Peyer's patch (tissue), 4 donors: ENCODE data around the gene MUC2.

Experiments used
- POLR2A ChIP-seq, 2 donors: fragments of 450-650 bp; IDR thresholded peaks; one replicate each; pipeline ENCODE4 v1.5.1; 2017; ENCODE audit warnings: antibody characterized with exemption in 2 of 2, mild to moderate bottlenecking in 2 of 2, moderate library complexity in 2 of 2
- TF ChIP-seq, protein P1 (sequence below), 6 experiments: fragments of 450-650 bp in 4 of 6; fragments of 200-600 bp in 2 of 6; sonication (generic) in 1 of 6; IDR thresholded peaks; one replicate each; pipeline ENCODE4 v1.5.1; 2017 to 2019; ENCODE audit warnings: antibody characterized with exemption in 6 of 6, mild to moderate bottlenecking in 3 of 6, moderate library complexity in 1 of 6

DNA sequence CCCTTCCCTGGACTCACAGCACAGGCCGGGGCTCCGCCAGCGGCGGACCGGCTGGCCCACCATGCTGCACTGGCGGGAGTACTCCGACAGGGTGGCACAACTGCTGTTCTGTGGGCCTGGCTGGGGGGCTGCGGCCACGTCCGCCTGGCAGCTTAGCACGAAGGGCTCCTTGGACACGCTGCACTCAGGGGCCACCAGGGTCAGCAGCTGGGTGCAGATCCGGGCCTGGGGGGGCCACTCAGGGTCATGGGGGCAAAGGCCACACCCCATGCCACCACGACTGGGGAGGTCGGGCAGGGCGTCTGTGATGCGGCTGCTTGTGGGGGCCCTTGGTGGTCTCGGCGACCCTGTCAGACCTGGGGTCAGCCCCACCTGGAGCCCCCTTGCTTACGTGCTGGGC is 44.1 kb upstream of the MUC2 start:
- TF ChIP-seq, protein P1, sequence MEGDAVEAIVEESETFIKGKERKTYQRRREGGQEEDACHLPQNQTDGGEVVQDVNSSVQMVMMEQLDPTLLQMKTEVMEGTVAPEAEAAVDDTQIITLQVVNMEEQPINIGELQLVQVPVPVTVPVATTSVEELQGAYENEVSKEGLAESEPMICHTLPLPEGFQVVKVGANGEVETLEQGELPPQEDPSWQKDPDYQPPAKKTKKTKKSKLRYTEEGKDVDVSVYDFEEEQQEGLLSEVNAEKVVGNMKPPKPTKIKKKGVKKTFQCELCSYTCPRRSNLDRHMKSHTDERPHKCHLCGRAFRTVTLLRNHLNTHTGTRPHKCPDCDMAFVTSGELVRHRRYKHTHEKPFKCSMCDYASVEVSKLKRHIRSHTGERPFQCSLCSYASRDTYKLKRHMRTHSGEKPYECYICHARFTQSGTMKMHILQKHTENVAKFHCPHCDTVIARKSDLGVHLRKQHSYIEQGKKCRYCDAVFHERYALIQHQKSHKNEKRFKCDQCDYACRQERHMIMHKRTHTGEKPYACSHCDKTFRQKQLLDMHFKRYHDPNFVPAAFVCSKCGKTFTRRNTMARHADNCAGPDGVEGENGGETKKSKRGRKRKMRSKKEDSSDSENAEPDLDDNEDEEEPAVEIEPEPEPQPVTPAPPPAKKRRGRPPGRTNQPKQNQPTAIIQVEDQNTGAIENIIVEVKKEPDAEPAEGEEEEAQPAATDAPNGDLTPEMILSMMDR (IDR thresholded peaks at IDR 0.05), result no peak
- no peak for TF ChIP-seq POLR2A (IDR thresholded peaks at IDR 0.05)
